GM18870 (cell line): ENCODE measurements around the gene NUAK2.

Experiments
- ATAC-seq: cut with Tn5 transposase; IDR thresholded peaks from one replicate; pipeline ENCODE4 v1.9.1; 2021; ENCODE audit warnings: moderate library complexity; ENCODE audit not compliant: unreplicated experiment

The NUAK2 gene

DNA sequence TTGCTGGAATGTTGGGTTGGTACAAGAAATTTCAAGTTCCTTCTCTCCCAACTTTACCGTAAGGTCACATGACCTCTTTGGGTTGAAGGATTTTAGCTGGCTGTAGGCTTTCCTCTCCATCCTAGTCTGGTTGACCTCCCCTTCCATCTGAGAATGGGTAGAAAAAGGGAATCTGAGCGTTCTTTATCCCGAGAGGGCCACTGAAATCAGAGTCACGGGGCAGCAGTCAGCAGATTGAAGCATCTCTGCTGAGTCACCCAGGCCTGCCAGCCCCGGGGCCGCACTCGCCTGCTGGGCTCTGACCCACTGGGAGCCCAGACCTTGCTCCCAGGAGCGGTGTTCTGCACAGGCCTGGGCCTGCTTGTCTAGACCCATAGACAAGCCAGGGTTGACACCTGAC lies 62.8 kb downstream of the NUAK2 start:
- ATAC-seq = no peak

DNA sequence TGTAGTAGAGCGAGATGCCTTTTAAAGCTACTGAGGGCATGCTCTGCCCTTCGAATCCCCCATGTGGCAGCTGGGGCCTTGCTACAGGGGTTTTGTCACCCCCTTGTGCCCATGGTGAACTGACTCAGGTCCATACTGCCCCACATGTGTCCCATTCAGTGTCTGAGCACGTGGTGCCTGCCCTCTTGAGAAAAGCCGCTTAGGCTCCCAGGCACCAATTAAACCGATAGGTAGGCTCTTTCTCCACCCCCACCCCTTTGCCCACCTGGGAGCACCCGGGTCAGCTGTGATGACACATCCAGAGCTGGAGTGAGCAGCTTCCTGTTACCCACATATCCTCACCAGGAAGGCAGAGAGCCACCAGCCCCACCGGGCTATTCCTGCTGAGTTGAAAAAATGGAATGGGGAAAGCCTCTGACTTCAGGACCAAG lies 63.3 kb downstream of the NUAK2 start:
- no peak for ATAC-seq

DNA sequence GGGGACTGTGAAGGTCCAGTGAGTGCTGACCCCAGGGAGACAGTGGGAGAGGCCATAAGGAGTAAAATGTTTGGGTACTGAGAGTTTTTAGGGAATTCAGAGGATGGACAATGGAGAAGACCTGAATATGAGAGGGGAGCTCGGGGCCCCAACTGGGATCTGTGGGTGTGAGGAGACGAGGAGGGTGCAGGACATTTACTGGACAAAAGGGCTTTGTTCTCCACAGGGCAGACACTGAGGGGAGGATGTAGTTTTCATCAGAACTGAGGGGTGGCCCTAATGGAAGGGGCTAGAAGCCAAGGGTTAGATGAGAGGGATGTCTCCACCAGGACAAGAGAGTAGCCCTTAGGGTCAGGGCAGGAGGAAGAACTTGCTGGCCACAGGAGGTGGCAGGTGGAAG lies 63.8 kb downstream of the NUAK2 start:
- no peak for ATAC-seq

DNA sequence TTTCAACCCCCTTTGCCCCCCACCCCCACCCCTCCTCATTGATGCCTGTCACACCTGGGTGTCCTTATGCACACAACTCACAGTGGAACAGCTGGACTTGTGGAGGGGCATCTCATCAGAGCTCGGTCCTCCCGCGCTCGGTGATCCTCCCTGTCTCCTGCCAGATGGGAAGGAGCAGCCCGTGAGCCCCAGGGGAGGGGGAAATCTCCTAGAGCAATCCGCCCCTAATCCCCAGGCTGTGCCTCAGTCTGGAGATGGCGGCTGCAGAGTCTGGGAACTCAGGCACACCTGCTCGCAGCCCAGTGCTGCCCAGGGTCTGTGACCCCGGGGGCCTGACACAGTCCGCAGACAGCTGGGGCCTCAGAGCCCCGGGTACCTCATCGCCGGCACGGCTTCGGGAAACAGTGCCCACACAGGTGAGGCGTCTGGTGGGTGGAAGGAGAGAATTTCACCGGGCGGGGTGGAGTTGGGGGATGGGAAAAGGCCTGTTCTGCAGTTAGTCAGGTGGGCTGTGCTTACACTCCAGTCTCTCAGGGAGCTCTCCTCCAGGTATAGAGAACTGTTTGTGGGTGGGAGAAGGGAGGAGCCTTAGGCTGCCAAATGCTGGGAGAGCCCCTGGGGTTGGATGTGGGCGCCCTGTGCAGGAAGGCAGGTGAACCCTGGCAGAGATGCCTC lies 64.5 kb downstream of the NUAK2 start:
- ATAC-seq = no peak

DNA sequence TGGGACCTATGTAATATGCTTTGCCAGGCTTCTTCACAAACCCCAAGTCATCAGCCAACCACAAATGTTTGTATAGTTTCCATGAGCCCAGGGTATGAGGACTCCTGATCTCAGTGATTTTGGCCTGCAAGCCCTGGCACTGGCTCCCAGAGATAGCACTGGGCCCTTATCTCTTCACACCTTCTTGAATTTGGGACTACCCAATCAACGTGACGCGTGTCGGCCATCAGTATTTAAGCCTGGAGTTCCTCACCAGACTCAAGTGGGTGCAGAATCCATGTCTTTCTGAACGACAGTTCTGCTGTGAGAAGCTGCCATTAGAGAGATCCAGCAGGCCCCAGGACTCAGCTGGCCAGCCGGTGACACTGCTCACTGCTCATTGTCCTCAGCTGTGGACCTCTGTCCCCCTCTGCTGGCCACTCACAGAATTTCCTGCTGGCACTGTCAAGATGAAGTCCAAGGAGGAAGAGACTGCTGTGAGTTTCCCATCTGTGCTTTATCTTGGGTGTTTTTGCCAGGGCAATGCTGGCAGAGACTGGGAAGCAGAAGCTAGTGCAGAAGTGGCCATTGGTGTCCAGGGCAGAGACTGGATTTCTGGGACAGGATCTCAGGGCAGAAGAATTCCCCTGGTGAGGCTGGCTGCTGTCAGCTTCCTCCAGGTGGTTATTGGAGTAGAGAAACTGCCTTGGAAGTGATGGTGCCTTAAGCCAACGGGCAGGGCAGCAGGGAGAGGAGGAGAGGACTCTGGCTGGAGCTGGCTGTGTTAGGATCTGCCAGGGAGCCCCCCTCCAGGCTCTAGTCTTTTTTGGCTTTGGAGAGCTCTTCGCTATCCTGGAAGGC lies 65.4 kb downstream of the NUAK2 start:
- ATAC-seq = no peak
